ENCODE measurements around the gene DDX59. TPM values are rescaled to one million over a fixed set of nuclear protein-coding genes. Genes with fewer than 3 reads are reported as not detected.
A peak's percentile ranks its signal among the peaks of the same experiment; 100 is the strongest.

Gene DDX59
- total and polyA plus RNA-seq, 10 of the 15 experiments (the other 5 are each of a cell fraction or from before 2014, with no cell fraction given), result 17.3 to 42.1 (median 23.6) TPM

DNA sequence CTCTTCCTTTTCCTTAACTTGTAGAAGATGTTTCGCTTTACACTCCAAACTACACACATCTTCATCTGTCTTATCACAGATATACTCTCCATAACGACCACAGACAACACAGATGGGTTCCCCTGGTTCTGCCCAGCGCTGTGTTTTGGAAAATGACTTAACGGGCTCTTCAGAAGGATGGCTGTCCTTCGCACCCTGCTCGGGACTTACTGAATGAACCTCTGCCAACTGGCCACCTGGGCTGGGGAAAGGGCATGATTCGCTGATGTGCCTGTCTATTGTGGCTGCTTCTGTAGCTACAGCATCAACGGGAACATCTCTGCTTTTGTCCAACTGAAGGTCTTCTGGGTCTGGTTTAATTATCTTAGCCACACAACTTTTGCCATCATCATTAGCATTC lies 3.4 kb downstream of the DDX59 start:
- no peak for TF ChIP-seq YY1 (IDR thresholded peaks at IDR 0.05; ENCODE audit: low read depth, low read length)
- TF ChIP-seq, protein P1, sequence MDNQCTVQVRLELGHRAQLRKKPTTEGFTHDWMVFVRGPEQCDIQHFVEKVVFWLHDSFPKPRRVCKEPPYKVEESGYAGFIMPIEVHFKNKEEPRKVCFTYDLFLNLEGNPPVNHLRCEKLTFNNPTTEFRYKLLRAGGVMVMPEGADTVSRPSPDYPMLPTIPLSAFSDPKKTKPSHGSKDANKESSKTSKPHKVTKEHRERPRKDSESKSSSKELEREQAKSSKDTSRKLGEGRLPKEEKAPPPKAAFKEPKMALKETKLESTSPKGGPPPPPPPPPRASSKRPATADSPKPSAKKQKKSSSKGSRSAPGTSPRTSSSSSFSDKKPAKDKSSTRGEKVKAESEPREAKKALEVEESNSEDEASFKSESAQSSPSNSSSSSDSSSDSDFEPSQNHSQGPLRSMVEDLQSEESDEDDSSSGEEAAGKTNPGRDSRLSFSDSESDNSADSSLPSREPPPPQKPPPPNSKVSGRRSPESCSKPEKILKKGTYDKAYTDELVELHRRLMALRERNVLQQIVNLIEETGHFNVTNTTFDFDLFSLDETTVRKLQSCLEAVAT (IDR thresholded peaks at IDR 0.05), result peak; percentile 50; the same call in 1 of the 2 replicates
- RAD21 ChIA-PET (ENCODE audit: unreplicated experiment), result interaction anchor here (1.6 to 2.6 kb wide), 2 partner anchors 40 to 44 kb away, joined by 4 to 11 read pairs; no protein-coding TSS in a partner anchor
- H3K36me3 ChIP-seq (ENCODE audit: control insufficient read depth in 2 of 2, insufficient read depth in 2 of 2, low read length in 1 of 2), result peaks cover 0 to 16% of the 10 kb centered on the region in 2 experiments; a peak in 3 of 4 replicates
- ATAC-seq (no peak), DNase-seq (ENCODE audit: low read depth, low spot score) (no peak), FAIRE-seq (peak; percentile 44)
- no peak overlapping the region for H2AFZ ChIP-seq (ENCODE audit: control insufficient read depth, low read depth, low read length)
- peaks cover 37% of the 10 kb centered on the region for H3K79me2 ChIP-seq (ENCODE audit: control insufficient read depth, insufficient read depth, low read length)
- no TSS peak for BruUV-seq (replicated peaks)
- intact Hi-C loops (cut with micrococcal nuclease; ENCODE audit: unreplicated experiment) (loop anchor here (5.0 kb wide), 2 partner anchors 76 to 314 kb away; no protein-coding TSS in a partner anchor), in situ Hi-C loops (cut with MboI) (no loop called here)
- no peaks in the 10 kb centered on the region for H4K20me1 ChIP-seq (ENCODE audit: control insufficient read depth, insufficient read depth)
- peak overlapping the region; percentile 71 for H3K4me2 ChIP-seq (ENCODE audit: control insufficient read depth, insufficient read depth)
- CTCF ChIA-PET, result interaction anchor here (1.4 to 2.0 kb wide), 2 partner anchors 40 to 44 kb away, joined by 5 to 7 read pairs; no protein-coding TSS in a partner anchor
- no peaks in the 10 kb centered on the region; the same call in none of the 2 replicates for H3K4me1 ChIP-seq (ENCODE audit: control insufficient read depth, insufficient read depth, low read length)
- H3K4me3 ChIP-seq, result peak overlapping the region; percentile 21; the same call in 1 of the 2 replicates
- WGBS (ENCODE audit: insufficient coverage, insufficient replicate concordance, low lambda C conversion rate, missing lambda C conversion rate), result 87% methylated on average over 8 of the region's 8 CpGs
- no peaks in the 10 kb centered on the region for H3K9me3 ChIP-seq (replicated peaks; ENCODE audit: control insufficient read depth, insufficient read depth, low read length)
- POLR2A ChIA-PET, result interaction anchor here (4.5 kb wide), 1 partner anchor 25 kb away, joined by 11 read pairs; no protein-coding TSS in a partner anchor
- SMC1A ChIA-PET (ENCODE audit: uncharacterized antibody, unreplicated experiment), result interaction anchor here (1.0 to 1.8 kb wide), 4 partner anchors 12 to 44 kb away, joined by 3 to 9 read pairs (median 4); no protein-coding TSS in a partner anchor
- no peak overlapping the region; the same call in 1 of the 2 replicates for H3K9ac ChIP-seq (ENCODE audit: control insufficient read depth, insufficient read depth, low read length)
- no peaks in the 10 kb centered on the region for H3K27me3 ChIP-seq (replicated peaks in 1 of 2; ENCODE audit: control insufficient read depth in 2 of 2, insufficient read depth in 2 of 2, low read length in 1 of 2)
- H3K27ac ChIP-seq (ENCODE audit: control insufficient read depth, insufficient read depth), result no peak overlapping the region

DNA sequence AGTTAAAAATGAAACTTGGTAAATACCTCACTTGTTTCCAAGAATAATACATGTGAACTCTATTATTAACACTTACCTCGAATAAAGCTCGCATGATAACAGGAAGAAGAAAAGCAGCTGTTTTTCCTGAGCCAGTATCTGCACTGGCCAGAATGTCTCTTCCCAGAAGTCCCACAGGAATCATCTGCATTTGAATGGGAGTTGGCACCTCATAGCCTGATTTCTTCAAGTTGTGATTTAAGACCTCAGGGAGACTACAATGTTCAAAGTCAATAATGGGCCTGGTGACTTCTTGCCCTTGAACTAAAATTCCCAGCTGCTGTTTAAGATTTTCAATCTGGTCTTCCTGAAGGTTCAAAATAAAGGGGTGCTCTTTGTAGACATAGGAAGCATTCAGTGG lies 3.8 kb downstream of the DDX59 start:
- POLR2A ChIA-PET, result interaction anchor here (0.8 to 4.5 kb wide), 4 partner anchors 24 to 118 kb away, joined by 3 to 11 read pairs (median 6); no protein-coding TSS in a partner anchor
- DNase-seq (ENCODE audit: low read depth, low spot score), result no peak
- FAIRE-seq, result no peak
- TF ChIP-seq, protein P2, sequence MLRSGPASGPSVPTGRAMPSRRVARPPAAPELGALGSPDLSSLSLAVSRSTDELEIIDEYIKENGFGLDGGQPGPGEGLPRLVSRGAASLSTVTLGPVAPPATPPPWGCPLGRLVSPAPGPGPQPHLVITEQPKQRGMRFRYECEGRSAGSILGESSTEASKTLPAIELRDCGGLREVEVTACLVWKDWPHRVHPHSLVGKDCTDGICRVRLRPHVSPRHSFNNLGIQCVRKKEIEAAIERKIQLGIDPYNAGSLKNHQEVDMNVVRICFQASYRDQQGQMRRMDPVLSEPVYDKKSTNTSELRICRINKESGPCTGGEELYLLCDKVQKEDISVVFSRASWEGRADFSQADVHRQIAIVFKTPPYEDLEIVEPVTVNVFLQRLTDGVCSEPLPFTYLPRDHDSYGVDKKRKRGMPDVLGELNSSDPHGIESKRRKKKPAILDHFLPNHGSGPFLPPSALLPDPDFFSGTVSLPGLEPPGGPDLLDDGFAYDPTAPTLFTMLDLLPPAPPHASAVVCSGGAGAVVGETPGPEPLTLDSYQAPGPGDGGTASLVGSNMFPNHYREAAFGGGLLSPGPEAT (IDR thresholded peaks at IDR 0.05; ENCODE audit: low read depth), result no peak
- TF ChIP-seq, protein P3, sequence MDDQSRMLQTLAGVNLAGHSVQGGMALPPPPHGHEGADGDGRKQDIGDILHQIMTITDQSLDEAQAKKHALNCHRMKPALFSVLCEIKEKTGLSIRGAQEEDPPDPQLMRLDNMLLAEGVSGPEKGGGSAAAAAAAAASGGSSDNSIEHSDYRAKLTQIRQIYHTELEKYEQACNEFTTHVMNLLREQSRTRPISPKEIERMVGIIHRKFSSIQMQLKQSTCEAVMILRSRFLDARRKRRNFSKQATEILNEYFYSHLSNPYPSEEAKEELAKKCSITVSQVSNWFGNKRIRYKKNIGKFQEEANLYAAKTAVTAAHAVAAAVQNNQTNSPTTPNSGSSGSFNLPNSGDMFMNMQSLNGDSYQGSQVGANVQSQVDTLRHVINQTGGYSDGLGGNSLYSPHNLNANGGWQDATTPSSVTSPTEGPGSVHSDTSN (IDR thresholded peaks at IDR 0.05; ENCODE audit: insufficient replicate concordance, low read depth, low read length), result no peak
- TF ChIP-seq, protein P4, sequence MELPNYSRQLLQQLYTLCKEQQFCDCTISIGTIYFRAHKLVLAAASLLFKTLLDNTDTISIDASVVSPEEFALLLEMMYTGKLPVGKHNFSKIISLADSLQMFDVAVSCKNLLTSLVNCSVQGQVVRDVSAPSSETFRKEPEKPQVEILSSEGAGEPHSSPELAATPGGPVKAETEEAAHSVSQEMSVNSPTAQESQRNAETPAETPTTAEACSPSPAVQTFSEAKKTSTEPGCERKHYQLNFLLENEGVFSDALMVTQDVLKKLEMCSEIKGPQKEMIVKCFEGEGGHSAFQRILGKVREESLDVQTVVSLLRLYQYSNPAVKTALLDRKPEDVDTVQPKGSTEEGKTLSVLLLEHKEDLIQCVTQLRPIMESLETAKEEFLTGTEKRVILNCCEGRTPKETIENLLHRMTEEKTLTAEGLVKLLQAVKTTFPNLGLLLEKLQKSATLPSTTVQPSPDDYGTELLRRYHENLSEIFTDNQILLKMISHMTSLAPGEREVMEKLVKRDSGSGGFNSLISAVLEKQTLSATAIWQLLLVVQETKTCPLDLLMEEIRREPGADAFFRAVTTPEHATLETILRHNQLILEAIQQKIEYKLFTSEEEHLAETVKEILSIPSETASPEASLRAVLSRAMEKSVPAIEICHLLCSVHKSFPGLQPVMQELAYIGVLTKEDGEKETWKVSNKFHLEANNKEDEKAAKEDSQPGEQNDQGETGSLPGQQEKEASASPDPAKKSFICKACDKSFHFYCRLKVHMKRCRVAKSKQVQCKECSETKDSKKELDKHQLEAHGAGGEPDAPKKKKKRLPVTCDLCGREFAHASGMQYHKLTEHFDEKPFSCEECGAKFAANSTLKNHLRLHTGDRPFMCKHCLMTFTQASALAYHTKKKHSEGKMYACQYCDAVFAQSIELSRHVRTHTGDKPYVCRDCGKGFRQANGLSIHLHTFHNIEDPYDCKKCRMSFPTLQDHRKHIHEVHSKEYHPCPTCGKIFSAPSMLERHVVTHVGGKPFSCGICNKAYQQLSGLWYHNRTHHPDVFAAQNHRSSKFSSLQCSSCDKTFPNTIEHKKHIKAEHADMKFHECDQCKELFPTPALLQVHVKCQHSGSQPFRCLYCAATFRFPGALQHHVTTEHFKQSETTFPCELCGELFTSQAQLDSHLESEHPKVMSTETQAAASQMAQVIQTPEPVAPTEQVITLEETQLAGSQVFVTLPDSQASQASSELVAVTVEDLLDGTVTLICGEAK (IDR thresholded peaks at IDR 0.05; ENCODE audit: borderline replicate concordance), result no peak

More for the DNA sequence above, 3.8 kb downstream of the DDX59 start:
- Histone ChIP-seq H3K4me3 (peak overlapping the region; percentile 21; the same call in 1 of the 2 replicates), H3K79me2 (ENCODE audit: control insufficient read depth, insufficient read depth, low read length) (peaks cover 35% of the 10 kb centered on the region), H3K27me3 (replicated peaks in 1 of 2; ENCODE audit: control insufficient read depth in 2 of 2, insufficient read depth in 2 of 2, low read length in 1 of 2) (no peaks in the 10 kb centered on the region), H3K27ac (ENCODE audit: control insufficient read depth, insufficient read depth) (no peak overlapping the region), H4K20me1 (ENCODE audit: control insufficient read depth, insufficient read depth) (no peaks in the 10 kb centered on the region), H3K36me3 (ENCODE audit: control insufficient read depth in 2 of 2, insufficient read depth in 2 of 2, low read length in 1 of 2) (peaks cover 0 to 16% of the 10 kb centered on the region in 2 experiments; a peak in 3 of 4 replicates), H2AFZ (ENCODE audit: control insufficient read depth, low read depth, low read length) (no peak overlapping the region), H3K9me3 (replicated peaks; ENCODE audit: control insufficient read depth, insufficient read depth, low read length) (no peaks in the 10 kb centered on the region), H3K4me1 (ENCODE audit: control insufficient read depth, insufficient read depth, low read length) (no peaks in the 10 kb centered on the region; the same call in none of the 2 replicates), H3K4me2 (ENCODE audit: control insufficient read depth, insufficient read depth) (peak overlapping the region; percentile 71), H3K9ac (ENCODE audit: control insufficient read depth, insufficient read depth, low read length) (peak overlapping the region; percentile 33; the same call in 1 of the 2 replicates)
- SMC1A ChIA-PET (ENCODE audit: uncharacterized antibody, unreplicated experiment), result interaction anchor here (0.7 to 1.8 kb wide), 5 partner anchors 11 to 43 kb away, joined by 3 to 9 read pairs (median 4); no protein-coding TSS in a partner anchor
- CTCF ChIA-PET, result interaction anchor here (1.1 to 2.0 kb wide), 2 partner anchors 39 to 44 kb away, joined by 6 to 7 read pairs; no protein-coding TSS in a partner anchor
- RAD21 ChIA-PET (ENCODE audit: unreplicated experiment), result interaction anchor here (0.9 to 2.6 kb wide), 3 partner anchors 13 to 44 kb away, joined by 3 to 11 read pairs (median 4); no protein-coding TSS in a partner anchor
- no peak for ATAC-seq
- no TSS peak for BruUV-seq (replicated peaks)
- in situ Hi-C loops (cut with MboI), result no loop called here
- intact Hi-C loops (cut with micrococcal nuclease; ENCODE audit: unreplicated experiment), result loop anchor here (5.0 kb wide), 2 partner anchors 76 to 314 kb away; no protein-coding TSS in a partner anchor
- WGBS (ENCODE audit: insufficient coverage, insufficient replicate concordance, low lambda C conversion rate, missing lambda C conversion rate), result 60% methylated on average over 2 of the region's 2 CpGs

Measured in GM12878 (cell line).